CD4-positive, alpha-beta T cell (primary cell): ENCODE results near the gene PCDH8. TPM values are rescaled to one million over a fixed set of nuclear protein-coding genes. Genes with fewer than 3 reads are reported as not detected.

Source experiments
- ATAC-seq: fragments of 200-7000 bp; cut with Tn5 transposase; one replicate; pipeline ENCODE4 v1.10.0; 2022; ENCODE audit warnings: mild to moderate bottlenecking; ENCODE audit not compliant: poor library complexity
- CTCF ChIA-PET: fragments of 350-600 bp; sonication (Branson Sonifier 250); formaldehyde crosslinking; loops from one replicate; lab custom pipeline; 2021; ENCODE audit warnings: antibody characterized with exemption, inconsistent platforms; lab: Charles Lee
- POLR2A ChIA-PET: fragments of 350-600 bp; sonication (Branson Sonifier 250); formaldehyde crosslinking; loops from one replicate; lab custom pipeline; 2021; ENCODE audit warnings: antibody characterized with exemption, inconsistent platforms; lab: Charles Lee
- DNase-seq, 14 experiments: peaks; one replicate each; pipeline ENCODE4 v3.0.0-alpha.2; 2013 to 2020; ENCODE audit warnings: mixed read lengths in 2 of 14
- H3K27ac ChIP-seq, 2 donors: one replicate each; pipeline versions ENCODE4 v1.5.1 to v1.7.0; 2013; ENCODE audit warnings: low read length in 2 of 2, low read depth in 1 of 2, mild to moderate bottlenecking in 1 of 2
- H3K27me3 ChIP-seq, 2 experiments: 1 replicate in 1 of 2; 2 replicates in 1 of 2; pipeline versions ENCODE4 v1.6.1 to v1.7.0; 2013; ENCODE audit warnings: low read length in 2 of 2, control low read depth in 1 of 2, mild to moderate bottlenecking in 1 of 2, moderate library complexity in 1 of 2; ENCODE audit not compliant: insufficient read depth in 2 of 2, control insufficient read depth in 1 of 2
- H3K36me3 ChIP-seq: one replicate; pipeline ENCODE4 v1.6.1; 2013; ENCODE audit warnings: low read length, control low read depth; ENCODE audit not compliant: insufficient read depth
- H3K4me1 ChIP-seq: one replicate; pipeline ENCODE4 v1.6.1; 2013; ENCODE audit warnings: low read length, control low read depth; ENCODE audit not compliant: insufficient read depth
- H3K4me3 ChIP-seq: one replicate; pipeline ENCODE4 v1.5.1; 2013; ENCODE audit warnings: mild to moderate bottlenecking, low read length, moderate library complexity
- H3K9me3 ChIP-seq, 2 experiments: 1 replicate in 1 of 2; 2 replicates in 1 of 2; pipeline versions ENCODE4 v1.6.1 to v1.7.0; 2013; ENCODE audit warnings: low read length in 2 of 2, mild to moderate bottlenecking in 2 of 2, control low read depth in 1 of 2, moderate library complexity in 1 of 2; ENCODE audit not compliant: control insufficient read depth in 1 of 2, insufficient read depth in 1 of 2
- H3K27ac Mint-ChIP-seq: one replicate; pipeline ENCODE4 v1.8.0; 2020; ENCODE audit warnings: mixed read lengths
- H3K27me3 Mint-ChIP-seq: one replicate; pipeline ENCODE4 v1.8.0; 2021; ENCODE audit warnings: mixed read lengths
- H3K36me3 Mint-ChIP-seq: one replicate; pipeline ENCODE4 v1.8.0; 2021; ENCODE audit warnings: low read depth, mixed read lengths
- H3K4me1 Mint-ChIP-seq: one replicate; pipeline ENCODE4 v1.8.0; 2021; ENCODE audit warnings: low read depth, mixed read lengths
- H3K4me3 Mint-ChIP-seq: one replicate; pipeline ENCODE4 v1.8.0; 2020; ENCODE audit warnings: mild to moderate bottlenecking, mixed read lengths
- H3K9me3 Mint-ChIP-seq: one replicate; pipeline ENCODE4 v1.8.0; 2020; ENCODE audit warnings: mixed read lengths
- CTCF ChIP-seq: fragments of 200-600 bp; IDR thresholded peaks from one replicate; pipeline ENCODE4 v1.8.0; 2022; ENCODE audit warnings: antibody characterized with exemption, mild to moderate bottlenecking
- intact Hi-C, 2 experiments: fragments of 100-400 bp; cut with DNase I in 1 of 2; cut with micrococcal nuclease in 1 of 2; formaldehyde crosslinking; loops; one replicate each; pipeline versions ENCODE4 v1.15.1 to v1.9.0; 2023 to 2025; cut with DNase I, micrococcal nuclease
- total RNA-seq, 174 experiments: library from RNA in 2 of 174; stranded (reverse) in 2 of 174; gene quantifications; one replicate each; pipeline ENCODE4 v1.2.3 and lab custom pipeline; 2021 to 2026

PCDH8 gene
- total RNA-seq, 2 experiments from 2014 or later = not detected

GRCh38 chr13:52846567-52847321 lies 1.7 kb downstream of the PCDH8 start:
- Histone ChIP-seq H3K9me3 (peaks cover 0 to 60% of the 10 kb centered on the region in 2 experiments), H3K4me1 (peaks cover 32% of the 10 kb centered on the region), H3K27ac (no peak overlapping the region), H3K27me3 (peaks cover 63 to 75% of the 10 kb centered on the region in 2 experiments), H3K4me3 (no peak overlapping the region), H3K36me3 (no peaks in the 10 kb centered on the region)
- ATAC-seq (no peak), DNase-seq (peak in 4 of 14 experiments; percentile 4 to 33 (median 18))
- ChIA-PET CTCF (no interaction called here), POLR2A (no interaction called here)
- Mint-ChIP-seq H3K4me1 (peaks cover 30% of the 10 kb centered on the region), H3K36me3 (no peaks in the 10 kb centered on the region), H3K9me3 (no peaks in the 10 kb centered on the region), H3K4me3 (no peak overlapping the region), H3K27me3 (peaks cover 63% of the 10 kb centered on the region), H3K27ac (no peak overlapping the region)
- intact Hi-C loops = no loop called here
- TF ChIP-seq CTCF = no peak

DNA sequence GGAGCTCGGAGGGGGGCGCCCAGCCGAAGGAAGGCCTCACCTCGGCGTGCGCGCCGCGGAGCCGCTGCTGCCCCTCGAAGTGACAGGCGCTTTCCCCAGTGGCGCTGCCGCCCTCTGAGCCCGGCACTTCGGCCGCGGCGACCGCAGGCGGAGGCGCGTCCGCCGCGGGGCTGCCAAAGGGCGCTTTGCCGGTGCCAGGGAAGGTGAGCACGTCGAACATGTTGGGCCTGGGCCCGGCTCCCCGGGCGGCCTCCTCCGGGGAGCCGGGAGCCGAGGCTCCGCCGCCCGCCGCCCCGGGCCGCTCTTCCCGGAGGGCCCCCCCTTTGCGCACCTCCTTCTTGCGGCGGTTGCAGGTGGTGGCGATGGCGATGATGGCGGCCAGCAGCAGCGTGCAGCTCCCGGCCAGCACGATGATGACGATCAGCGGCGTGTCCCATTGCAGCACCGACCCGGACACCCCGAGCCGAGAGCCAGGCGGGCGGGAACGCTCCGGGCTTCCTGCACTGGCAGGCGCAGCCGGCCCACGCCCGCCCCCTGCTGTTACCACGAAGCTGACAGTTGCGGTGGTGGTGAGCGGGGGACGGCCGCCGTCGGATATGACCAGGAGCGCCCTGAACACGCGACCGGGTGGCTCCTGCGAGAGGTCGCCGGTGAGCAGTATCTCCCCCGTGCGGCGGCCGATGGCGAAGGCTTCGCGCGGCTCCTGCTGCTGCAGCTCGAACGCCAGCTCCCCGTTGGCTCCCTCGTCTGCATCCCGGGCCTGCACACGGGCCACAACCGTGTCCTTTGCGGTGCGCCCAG lies 2.5 kb downstream of the PCDH8 start:
- Mint-ChIP-seq H3K4me3 (no peak overlapping the region), H3K27me3 (peaks cover 64% of the 10 kb centered on the region), H3K27ac (no peak overlapping the region), H3K9me3 (no peaks in the 10 kb centered on the region), H3K36me3 (no peaks in the 10 kb centered on the region), H3K4me1 (peaks cover 27% of the 10 kb centered on the region)
- H3K4me1 ChIP-seq = peaks cover 25% of the 10 kb centered on the region
- TF ChIP-seq CTCF = no peak
- DNase-seq (peak in 2 of 14 experiments; percentile 20 to 25), ATAC-seq (no peak)
- H3K36me3 ChIP-seq = no peaks in the 10 kb centered on the region
- ChIA-PET POLR2A (no interaction called here), CTCF (no interaction called here)
- no peak overlapping the region for H3K27ac ChIP-seq
- H3K27me3 ChIP-seq = peaks cover 56 to 67% of the 10 kb centered on the region in 2 experiments
- peaks cover 0 to 53% of the 10 kb centered on the region in 2 experiments for H3K9me3 ChIP-seq
- intact Hi-C loops = no loop called here
- no peak overlapping the region for H3K4me3 ChIP-seq

- H3K9me3 ChIP-seq = peaks cover 0 to 46% of the 10 kb centered on the region in 2 experiments
- no peaks in the 10 kb centered on the region for H3K9me3 Mint-ChIP-seq
- no peak overlapping the region for H3K4me3 ChIP-seq
- ChIA-PET CTCF (no interaction called here), POLR2A (no interaction called here)
- H3K27me3 ChIP-seq = peaks cover 50 to 61% of the 10 kb centered on the region in 2 experiments
- peak overlapping the region; percentile 63 for H3K4me3 Mint-ChIP-seq
- H3K27ac ChIP-seq = no peak overlapping the region
- no peaks in the 10 kb centered on the region for H3K36me3 ChIP-seq
- ATAC-seq (no peak), DNase-seq (no peak)
- peaks cover 27% of the 10 kb centered on the region for H3K4me1 Mint-ChIP-seq
- intact Hi-C loops = no loop called here
- H3K27ac Mint-ChIP-seq = no peak overlapping the region
- H3K4me1 ChIP-seq = peaks cover 18% of the 10 kb centered on the region
- peaks cover 67% of the 10 kb centered on the region for H3K27me3 Mint-ChIP-seq
- no peak for TF ChIP-seq CTCF
- H3K36me3 Mint-ChIP-seq = no peaks in the 10 kb centered on the region
Observed at GRCh38 chr13:52845334-52845761, 3.1 kb downstream of the PCDH8 start.
